ENCODE results near the gene RAPGEF5. TPM values are rescaled to one million over a fixed set of nuclear protein-coding genes. Genes with fewer than 3 reads are reported as not detected.

RAPGEF5 gene
- total and polyA plus RNA-seq, 2 donors = 6.1 to 30.5 TPM

DNA sequence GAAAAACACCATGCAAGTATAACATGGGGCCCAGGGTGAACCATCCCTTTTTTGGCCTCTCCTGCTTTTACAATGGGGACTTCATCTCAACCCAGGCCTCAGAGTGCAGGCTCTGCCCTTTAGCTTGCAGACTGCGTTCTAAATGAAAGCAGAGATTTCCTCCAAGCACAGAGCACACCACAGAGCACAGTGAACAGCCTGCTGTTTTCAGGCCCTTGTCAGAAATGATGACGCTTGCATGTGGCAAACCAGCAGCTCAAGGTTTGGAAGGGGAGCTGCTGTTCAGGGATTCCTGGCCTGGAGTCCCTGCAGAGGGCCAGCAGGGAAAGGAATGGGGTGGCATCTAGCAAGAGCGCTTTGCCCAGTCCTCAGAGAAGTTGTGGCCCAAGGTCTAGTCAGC is 243.9 kb downstream of the RAPGEF5 start:
- no peaks in the 10 kb centered on the region for H3K9me3 ChIP-seq (ENCODE audit: control insufficient read depth in 2 of 2, insufficient read depth in 1 of 2, low read length in 1 of 2)

GRCh38 chr7:22111661-22112060 is 245.3 kb downstream of the RAPGEF5 start:
- Histone ChIP-seq H3K27ac (ENCODE audit: low read depth in 1 of 2, low read length in 1 of 2) (no peak overlapping the region), H3K36me3 (ENCODE audit: control insufficient read depth in 2 of 2, insufficient read depth in 2 of 2, low read length in 1 of 2) (peaks cover 0 to 11% of the 10 kb centered on the region in 2 donors), H3K27me3 (ENCODE audit: control insufficient read depth in 2 of 2, insufficient read depth in 1 of 2, low read length in 1 of 2) (no peaks in the 10 kb centered on the region), H3K4me1 (ENCODE audit: control insufficient read depth in 2 of 2, insufficient read depth in 2 of 2, low read length in 2 of 2) (peaks cover 0 to 8% of the 10 kb centered on the region in 2 donors), H3K9me3 (ENCODE audit: control insufficient read depth in 2 of 2, insufficient read depth in 1 of 2, low read length in 1 of 2) (no peaks in the 10 kb centered on the region), H3K4me3 (ENCODE audit: low read length in 2 of 2) (no peak overlapping the region)
- DNase-seq (ENCODE audit: low read depth in 6 of 9, low spot score in 9 of 9) = no peak
- 97% methylated on average over 4 of the region's 4 CpGs for WGBS

More for the DNA sequence above, 243.9 kb downstream of the RAPGEF5 start:
- Histone ChIP-seq H3K27ac (ENCODE audit: low read depth in 1 of 2, low read length in 1 of 2) (no peak overlapping the region), H3K27me3 (ENCODE audit: control insufficient read depth in 2 of 2, insufficient read depth in 1 of 2, low read length in 1 of 2) (no peaks in the 10 kb centered on the region), H3K4me3 (ENCODE audit: low read length in 2 of 2) (no peak overlapping the region), H3K36me3 (ENCODE audit: control insufficient read depth in 2 of 2, insufficient read depth in 2 of 2, low read length in 1 of 2) (peaks cover 6 to 23% of the 10 kb centered on the region in 2 donors), H3K4me1 (ENCODE audit: control insufficient read depth in 2 of 2, insufficient read depth in 2 of 2, low read length in 2 of 2) (peaks cover 0 to 8% of the 10 kb centered on the region in 2 donors)
- 81% methylated on average over 3 of the region's 3 CpGs for WGBS
- no peak for DNase-seq (ENCODE audit: low read depth in 6 of 9, low spot score in 9 of 9)

DNA sequence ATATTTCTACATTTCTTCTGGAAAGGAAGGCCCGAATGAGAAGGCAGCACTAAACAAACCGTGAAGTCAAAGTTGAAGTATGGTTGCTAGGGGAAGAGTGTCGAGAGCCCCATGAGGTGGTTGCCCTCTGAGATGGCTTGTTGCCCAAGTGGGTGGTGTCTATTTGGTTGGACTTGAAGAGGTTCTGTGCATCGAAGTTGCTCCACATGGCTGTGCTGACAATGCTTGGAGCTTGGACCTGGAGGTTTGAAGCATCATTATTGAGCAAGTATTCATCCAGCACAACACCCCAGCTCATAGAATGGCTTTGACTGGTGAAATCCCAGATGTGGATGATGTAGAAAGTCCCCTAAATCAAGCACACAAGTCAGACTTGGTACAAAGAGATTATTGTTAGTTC is 246.1 kb downstream of the RAPGEF5 start:
- Histone ChIP-seq H3K36me3 (ENCODE audit: control insufficient read depth in 2 of 2, insufficient read depth in 2 of 2, low read length in 1 of 2) (peaks cover 0 to 9% of the 10 kb centered on the region in 2 donors), H3K27ac (ENCODE audit: low read depth in 1 of 2, low read length in 1 of 2) (no peak overlapping the region), H3K4me3 (ENCODE audit: low read length in 2 of 2) (no peak overlapping the region), H3K27me3 (ENCODE audit: control insufficient read depth in 2 of 2, insufficient read depth in 1 of 2, low read length in 1 of 2) (no peaks in the 10 kb centered on the region), H3K9me3 (ENCODE audit: control insufficient read depth in 2 of 2, insufficient read depth in 1 of 2, low read length in 1 of 2) (no peaks in the 10 kb centered on the region), H3K4me1 (ENCODE audit: control insufficient read depth in 2 of 2, insufficient read depth in 2 of 2, low read length in 2 of 2) (peaks cover 0 to 8% of the 10 kb centered on the region in 2 donors)
- WGBS = 91% methylated on average over 4 of the region's 4 CpGs
- DNase-seq (ENCODE audit: low read depth in 6 of 9, low spot score in 9 of 9) = no peak

- Histone ChIP-seq H3K4me1 (ENCODE audit: control insufficient read depth in 2 of 2, insufficient read depth in 2 of 2, low read length in 2 of 2) (peaks cover 0 to 8% of the 10 kb centered on the region in 2 donors), H3K9me3 (ENCODE audit: control insufficient read depth in 2 of 2, insufficient read depth in 1 of 2, low read length in 1 of 2) (no peaks in the 10 kb centered on the region), H3K36me3 (ENCODE audit: control insufficient read depth in 2 of 2, insufficient read depth in 2 of 2, low read length in 1 of 2) (peaks cover 0 to 8% of the 10 kb centered on the region in 2 donors), H3K27ac (ENCODE audit: low read depth in 1 of 2, low read length in 1 of 2) (no peak overlapping the region), H3K4me3 (ENCODE audit: low read length in 2 of 2) (no peak overlapping the region), H3K27me3 (ENCODE audit: control insufficient read depth in 2 of 2, insufficient read depth in 1 of 2, low read length in 1 of 2) (no peaks in the 10 kb centered on the region)
- DNase-seq (ENCODE audit: low read depth in 6 of 9, low spot score in 9 of 9) = peak; percentile 55 to 95 (median 88)
- 29% methylated on average over 6 of the region's 6 CpGs for WGBS
Observed at GRCh38 chr7:22110227-22110839, 246.6 kb downstream of the RAPGEF5 start.

GRCh38 chr7:22109761-22110160 is 247.2 kb downstream of the RAPGEF5 start:
- 85% methylated on average over 7 of the region's 7 CpGs for WGBS
- Histone ChIP-seq H3K36me3 (ENCODE audit: control insufficient read depth in 2 of 2, insufficient read depth in 2 of 2, low read length in 1 of 2) (peaks cover 0 to 8% of the 10 kb centered on the region in 2 donors), H3K4me3 (ENCODE audit: low read length in 2 of 2) (no peak overlapping the region), H3K4me1 (ENCODE audit: control insufficient read depth in 2 of 2, insufficient read depth in 2 of 2, low read length in 2 of 2) (peaks cover 0 to 8% of the 10 kb centered on the region in 2 donors), H3K9me3 (ENCODE audit: control insufficient read depth in 2 of 2, insufficient read depth in 1 of 2, low read length in 1 of 2) (no peaks in the 10 kb centered on the region), H3K27ac (ENCODE audit: low read depth in 1 of 2, low read length in 1 of 2) (no peak overlapping the region), H3K27me3 (ENCODE audit: control insufficient read depth in 2 of 2, insufficient read depth in 1 of 2, low read length in 1 of 2) (no peaks in the 10 kb centered on the region)
- DNase-seq (ENCODE audit: low read depth in 6 of 9, low spot score in 9 of 9) = peak in 2 of 9 donors; percentile 24 to 31

DNA sequence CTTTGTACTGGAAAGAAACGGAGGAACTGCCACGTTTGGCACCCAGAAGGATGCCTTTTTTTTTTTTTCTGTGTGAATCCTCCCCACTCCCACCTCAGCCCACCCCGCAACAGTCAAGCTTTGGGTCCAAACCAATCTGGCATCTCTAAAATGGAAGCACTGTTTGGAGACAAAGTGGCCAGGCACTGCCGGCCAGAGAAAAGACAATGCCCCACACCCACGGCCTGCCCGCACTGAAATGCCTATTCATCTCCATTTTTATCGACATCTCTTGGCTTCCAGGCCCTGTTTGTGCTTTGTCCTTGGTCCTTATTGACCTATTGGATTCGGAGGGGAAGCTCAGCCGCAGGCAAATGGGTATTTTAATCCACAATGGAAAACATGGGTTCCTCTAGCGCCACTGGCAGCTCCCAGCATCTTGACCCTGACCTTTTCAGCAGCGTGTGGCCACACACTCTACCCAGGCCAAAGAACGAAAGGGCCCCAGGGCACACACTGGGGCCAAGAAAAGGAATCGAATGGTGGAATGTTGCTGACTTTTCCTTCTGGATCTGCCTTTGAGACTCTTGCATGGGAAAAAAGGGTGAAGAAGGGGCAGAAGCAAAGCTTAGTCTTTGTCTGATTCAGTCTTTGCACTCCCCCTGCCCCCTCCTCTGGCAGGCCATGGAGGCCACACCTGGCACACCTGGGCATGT is 248.7 kb downstream of the RAPGEF5 start:
- peaks cover 0 to 2% of the 10 kb centered on the region in 2 donors for H3K36me3 ChIP-seq (ENCODE audit: control insufficient read depth in 2 of 2, insufficient read depth in 2 of 2, low read length in 1 of 2)
- H3K4me1 ChIP-seq (ENCODE audit: control insufficient read depth in 2 of 2, insufficient read depth in 2 of 2, low read length in 2 of 2) = peaks cover 0 to 8% of the 10 kb centered on the region in 2 donors
- DNase-seq (ENCODE audit: low read depth in 6 of 9, low spot score in 9 of 9) = no peak
- H3K27me3 ChIP-seq (ENCODE audit: control insufficient read depth in 2 of 2, insufficient read depth in 1 of 2, low read length in 1 of 2) = no peaks in the 10 kb centered on the region
- H3K27ac ChIP-seq (ENCODE audit: low read depth in 1 of 2, low read length in 1 of 2) = no peak overlapping the region
- no peak overlapping the region for H3K4me3 ChIP-seq (ENCODE audit: low read length in 2 of 2)
- 92% methylated on average over 13 of the region's 13 CpGs for WGBS
- H3K9me3 ChIP-seq (ENCODE audit: control insufficient read depth in 2 of 2, insufficient read depth in 1 of 2, low read length in 1 of 2) = no peaks in the 10 kb centered on the region

- H3K4me1 ChIP-seq (ENCODE audit: control insufficient read depth in 2 of 2, insufficient read depth in 2 of 2, low read length in 2 of 2) = no peaks in the 10 kb centered on the region
- no peak for DNase-seq (ENCODE audit: low read depth in 6 of 9, low spot score in 9 of 9)
- no peak overlapping the region for H3K4me3 ChIP-seq (ENCODE audit: low read length in 2 of 2)
- H3K27me3 ChIP-seq (ENCODE audit: control insufficient read depth in 2 of 2, insufficient read depth in 1 of 2, low read length in 1 of 2) = no peaks in the 10 kb centered on the region
- no peaks in the 10 kb centered on the region for H3K36me3 ChIP-seq (ENCODE audit: control insufficient read depth in 2 of 2, insufficient read depth in 2 of 2, low read length in 1 of 2)
- WGBS = 98% methylated on average over 7 of the region's 7 CpGs
- H3K27ac ChIP-seq (ENCODE audit: low read depth in 1 of 2, low read length in 1 of 2) = no peak overlapping the region
- H3K9me3 ChIP-seq (ENCODE audit: control insufficient read depth in 2 of 2, insufficient read depth in 1 of 2, low read length in 1 of 2) = no peaks in the 10 kb centered on the region
Observed at GRCh38 chr7:22105550-22105949, 251.4 kb downstream of the RAPGEF5 start.

GRCh38 chr7:22094413-22095342 is 262.3 kb downstream of the RAPGEF5 start:
- Histone ChIP-seq H3K36me3 (ENCODE audit: control insufficient read depth in 2 of 2, insufficient read depth in 2 of 2, low read length in 1 of 2) (no peaks in the 10 kb centered on the region), H3K27me3 (ENCODE audit: control insufficient read depth in 2 of 2, insufficient read depth in 1 of 2, low read length in 1 of 2) (no peaks in the 10 kb centered on the region), H3K9me3 (ENCODE audit: control insufficient read depth in 2 of 2, insufficient read depth in 1 of 2, low read length in 1 of 2) (peaks cover 0 to 7% of the 10 kb centered on the region in 2 donors), H3K4me3 (ENCODE audit: low read length in 2 of 2) (no peak overlapping the region), H3K27ac (ENCODE audit: low read depth in 1 of 2, low read length in 1 of 2) (no peak overlapping the region), H3K4me1 (ENCODE audit: control insufficient read depth in 2 of 2, insufficient read depth in 2 of 2, low read length in 2 of 2) (no peaks in the 10 kb centered on the region)
- DNase-seq (ENCODE audit: low read depth in 6 of 9, low spot score in 9 of 9) = no peak
- 85% methylated on average over 11 of the region's 11 CpGs for WGBS

DNA sequence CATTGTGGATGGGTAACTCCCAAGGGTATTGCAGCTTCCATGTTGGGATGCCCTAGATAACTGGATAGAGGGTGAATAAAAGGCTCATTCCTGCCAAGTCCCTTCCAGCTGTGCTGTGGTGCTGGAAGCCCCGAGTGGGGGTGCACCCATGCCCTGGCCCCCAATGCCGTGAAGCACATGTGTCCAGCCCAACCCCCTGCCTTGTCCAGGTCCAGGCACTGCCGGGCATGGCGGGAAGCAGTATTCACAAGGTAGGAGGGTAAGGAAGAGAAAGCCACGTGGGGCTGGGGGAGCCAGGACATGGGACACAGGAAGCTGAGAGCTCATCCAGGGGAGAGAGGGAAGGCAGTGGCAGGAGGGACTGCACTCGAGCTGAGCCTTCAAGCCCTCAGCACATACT is 263.0 kb downstream of the RAPGEF5 start:
- H3K27ac ChIP-seq (ENCODE audit: low read depth in 1 of 2, low read length in 1 of 2) = no peak overlapping the region
- H3K27me3 ChIP-seq (ENCODE audit: control insufficient read depth in 2 of 2, insufficient read depth in 1 of 2, low read length in 1 of 2) = no peaks in the 10 kb centered on the region
- no peak for DNase-seq (ENCODE audit: low read depth in 6 of 9, low spot score in 9 of 9)
- peaks cover 0 to 7% of the 10 kb centered on the region in 2 donors for H3K9me3 ChIP-seq (ENCODE audit: control insufficient read depth in 2 of 2, insufficient read depth in 1 of 2, low read length in 1 of 2)
- H3K36me3 ChIP-seq (ENCODE audit: control insufficient read depth in 2 of 2, insufficient read depth in 2 of 2, low read length in 1 of 2) = no peaks in the 10 kb centered on the region
- no peak overlapping the region for H3K4me3 ChIP-seq (ENCODE audit: low read length in 2 of 2)
- H3K4me1 ChIP-seq (ENCODE audit: control insufficient read depth in 2 of 2, insufficient read depth in 2 of 2, low read length in 2 of 2) = no peaks in the 10 kb centered on the region
- 87% methylated on average over 6 of the region's 6 CpGs for WGBS
